Measurements from ENCODE around the gene LDLRAD3.
A peak's percentile ranks its signal among the peaks of the same experiment; 100 is the strongest.
"Not testable (repeated sequence)": the region's sequence is repeated elsewhere in the genome, so short reads cannot be mapped to it uniquely, and the experiment has no call there.

The LDLRAD3 gene

DNA sequence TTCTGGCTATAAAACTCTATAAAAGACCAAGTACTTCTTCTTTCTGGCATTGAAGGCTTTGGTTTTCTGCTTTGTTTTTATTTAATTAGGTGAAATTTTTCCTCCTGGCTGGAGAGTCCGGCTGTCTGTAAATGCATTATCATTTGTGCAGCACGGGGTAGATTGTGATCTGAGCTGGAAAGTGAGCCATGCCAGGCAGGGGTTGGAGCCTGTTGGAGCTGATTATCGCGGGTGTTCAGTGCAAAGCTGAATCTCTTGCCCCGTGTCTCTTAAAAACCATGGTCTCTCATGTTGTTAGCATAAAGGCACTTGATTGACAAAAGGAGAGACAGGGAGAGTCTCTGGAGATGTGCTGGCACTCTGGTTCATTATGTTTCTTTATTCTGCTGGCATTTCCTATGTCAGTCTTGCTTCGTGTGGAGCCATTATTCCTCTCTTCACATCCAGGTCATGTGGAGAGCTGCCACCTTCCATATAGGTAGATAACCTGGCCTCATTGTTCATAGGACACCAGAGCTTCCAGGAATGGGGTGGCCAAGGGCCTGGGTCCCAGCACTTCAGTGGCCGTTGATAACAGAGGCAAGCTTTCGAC, 75.2 kb downstream of the LDLRAD3 start:
- no peak for DNase-seq (ENCODE audit: low read depth in 2 of 2)

DNA sequence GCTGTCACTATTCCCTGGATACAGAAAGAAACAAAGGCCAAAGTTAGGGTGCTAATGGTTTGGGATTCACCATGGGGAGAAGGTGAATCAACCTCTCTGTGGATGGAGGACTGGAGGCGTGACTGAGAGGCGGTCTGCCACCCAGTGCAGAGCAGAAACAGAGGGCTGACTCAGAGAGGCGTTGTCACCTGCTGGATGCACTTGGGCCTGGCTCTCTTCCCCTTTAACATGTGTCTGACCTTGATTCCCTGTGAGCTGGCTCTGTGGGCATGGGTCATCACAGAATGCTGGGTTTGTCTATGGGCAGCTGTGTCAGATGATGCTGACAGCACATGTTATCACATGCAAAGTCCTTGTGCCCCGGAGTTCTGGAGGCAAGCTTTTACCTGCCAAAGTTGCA, 75.9 kb downstream of the LDLRAD3 start:
- no peak for DNase-seq (ENCODE audit: low read depth in 2 of 2)

DNA sequence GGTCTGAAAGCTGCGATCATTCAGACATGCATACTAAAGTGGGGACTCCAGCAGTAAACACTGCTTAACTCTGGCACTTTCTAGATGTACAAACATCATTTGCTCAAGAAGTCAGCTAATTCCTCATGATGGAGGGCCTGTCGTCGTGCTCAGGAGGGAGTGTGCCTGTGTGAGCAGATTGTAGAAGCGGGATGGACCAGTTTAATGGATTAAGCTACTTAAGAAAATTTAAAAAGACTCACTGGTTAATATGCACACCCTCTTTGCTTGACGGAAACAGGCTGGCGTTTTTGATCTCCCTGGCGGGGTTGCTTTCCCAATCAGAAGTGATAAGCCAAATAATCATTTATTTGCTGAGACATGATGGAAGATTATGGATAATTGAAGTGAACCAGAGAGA, 79.0 kb downstream of the LDLRAD3 start:
- no peak for DNase-seq (ENCODE audit: low read depth in 2 of 2)

DNA sequence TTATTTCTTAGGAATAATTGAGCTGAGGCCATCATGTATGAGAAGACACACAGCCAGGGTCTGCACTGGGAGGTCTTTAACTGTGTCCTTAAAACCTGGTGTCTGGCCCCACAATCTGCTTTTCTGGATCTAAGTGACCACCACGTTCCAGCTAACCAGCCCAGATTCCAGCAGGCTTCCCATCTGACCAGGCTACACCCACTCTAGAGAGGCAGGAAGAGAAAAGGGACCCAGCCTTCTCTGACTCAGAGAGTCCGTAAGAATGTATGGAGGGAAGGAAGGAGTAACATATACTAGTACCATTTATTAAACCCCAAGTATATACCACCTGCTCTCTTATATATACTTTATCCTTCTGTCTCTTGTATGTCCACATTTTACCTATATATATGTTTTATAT, 80.1 kb downstream of the LDLRAD3 start:
- DNase-seq (ENCODE audit: low read depth in 2 of 2) = no peak

DNA sequence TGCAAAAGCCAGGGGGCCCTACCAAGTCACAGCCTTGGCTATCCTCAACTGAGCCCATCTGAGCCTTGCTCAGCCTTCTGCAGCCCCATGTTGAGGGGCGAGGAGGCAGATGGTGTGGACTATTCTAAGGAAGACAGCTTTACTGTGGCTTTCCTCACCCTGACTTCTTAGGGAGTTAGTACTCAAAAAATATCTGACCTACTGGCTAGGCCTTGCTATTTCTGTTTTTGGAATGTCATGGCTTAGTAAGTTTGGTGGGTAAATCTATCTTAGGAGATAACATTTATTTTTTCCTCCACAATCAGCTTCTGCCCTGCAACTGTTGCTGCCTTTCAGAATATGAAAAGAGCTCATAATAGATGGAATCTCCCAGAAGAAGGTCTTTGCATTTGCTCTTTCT, 80.9 kb downstream of the LDLRAD3 start:
- DNase-seq (ENCODE audit: low read depth in 2 of 2) = no peak

DNA sequence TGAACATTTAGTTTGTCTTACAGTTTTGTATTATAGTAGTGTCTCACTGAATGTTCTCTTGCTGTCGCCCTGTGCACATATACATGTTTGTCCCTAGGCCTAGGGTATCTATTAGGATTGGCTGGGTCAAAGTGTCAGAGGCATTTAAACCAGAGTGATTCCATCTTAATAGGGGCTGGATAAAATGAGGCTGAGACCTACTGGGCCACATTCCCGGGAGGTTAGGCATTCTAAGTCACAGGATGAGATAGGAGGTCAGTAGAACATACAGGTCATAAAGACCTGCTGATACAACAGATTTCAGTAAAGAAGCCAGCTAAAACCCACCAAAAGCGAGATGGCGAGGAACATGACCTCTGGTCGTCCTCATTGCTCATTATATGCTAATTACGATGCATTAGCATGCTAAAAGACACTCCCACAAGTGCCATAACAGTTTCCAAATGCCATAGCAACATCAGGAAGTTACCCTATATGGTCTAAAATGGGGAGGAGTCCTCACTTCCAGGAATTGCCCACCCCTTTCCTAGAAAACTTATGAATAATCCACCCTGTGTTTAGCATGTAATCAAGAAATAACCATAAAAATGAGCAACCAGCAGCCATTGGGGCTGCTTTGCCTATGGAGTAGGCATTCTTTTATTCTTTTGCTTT, 82.6 kb downstream of the LDLRAD3 start:
- DNase-seq (ENCODE audit: low read depth in 2 of 2) = no peak

DNA sequence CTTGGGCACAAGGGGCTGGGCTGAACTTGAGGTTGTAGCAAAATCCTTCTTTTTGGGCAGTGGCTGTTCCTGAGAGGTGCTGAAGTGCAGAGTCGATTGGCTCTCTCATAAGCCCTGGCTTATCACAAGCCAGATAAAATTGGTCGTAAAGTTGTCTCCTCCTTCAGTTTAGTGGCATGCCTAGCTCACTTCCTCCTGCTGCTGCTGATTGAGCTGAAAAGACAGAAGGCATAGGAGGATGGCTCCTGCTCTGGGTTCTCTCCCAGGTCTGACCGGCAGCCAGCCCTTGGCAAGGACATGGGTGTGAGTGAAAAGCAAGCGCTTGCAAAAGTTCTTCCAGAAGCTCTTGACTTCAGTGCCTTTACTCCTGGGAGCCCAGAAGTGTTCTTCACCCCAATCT, 83.9 kb downstream of the LDLRAD3 start:
- DNase-seq (ENCODE audit: low read depth in 2 of 2) = no peak

DNA sequence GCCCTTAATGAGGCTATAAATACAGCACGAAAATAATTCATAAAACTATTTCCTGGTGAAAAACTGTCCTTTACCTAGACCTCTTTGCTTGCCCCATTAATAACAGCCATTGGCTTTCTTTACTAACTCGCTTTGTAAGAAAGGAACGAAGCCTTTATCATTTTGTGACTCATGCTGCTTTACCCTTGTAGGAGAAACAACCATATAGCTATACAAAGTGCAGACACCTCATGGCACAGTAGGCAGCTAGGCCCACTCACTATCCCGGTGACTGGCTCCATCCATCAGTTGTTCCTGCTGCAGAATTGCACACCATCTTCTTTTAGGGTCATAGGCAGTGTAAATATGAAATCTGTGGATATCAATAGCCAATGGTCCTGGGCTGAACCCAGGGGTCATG, 85.8 kb downstream of the LDLRAD3 start:
- DNase-seq (ENCODE audit: low read depth in 2 of 2) = no peak

DNA sequence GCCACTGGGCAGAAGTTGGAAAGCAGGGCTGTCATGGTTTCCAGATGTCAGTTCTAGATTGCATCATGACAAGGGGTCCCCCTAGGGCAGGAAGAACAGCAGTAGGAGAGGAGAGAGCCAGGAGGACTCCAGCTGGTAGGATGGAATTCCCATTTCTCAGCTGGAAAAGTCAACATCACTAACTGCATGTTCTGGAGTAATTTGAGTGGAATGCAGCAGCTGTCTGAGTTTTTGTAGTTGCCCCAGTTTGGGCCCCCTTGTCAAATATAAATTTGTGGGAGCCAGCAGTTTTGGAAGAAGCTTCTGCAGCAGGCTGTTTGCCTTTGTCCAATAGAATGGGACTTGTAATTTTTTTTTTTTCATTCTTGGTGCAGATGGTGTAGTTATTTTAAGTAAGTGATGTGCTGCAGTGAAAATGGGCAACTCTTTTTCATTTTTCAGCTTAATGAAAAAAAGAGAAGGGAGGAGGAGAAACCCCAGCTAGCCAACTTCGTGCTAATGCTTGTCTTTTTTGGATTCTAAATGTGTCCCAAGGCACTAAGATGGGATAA, 86.9 kb downstream of the LDLRAD3 start:
- DNase-seq (ENCODE audit: low read depth in 2 of 2) = peak; percentile 51 to 57

DNA sequence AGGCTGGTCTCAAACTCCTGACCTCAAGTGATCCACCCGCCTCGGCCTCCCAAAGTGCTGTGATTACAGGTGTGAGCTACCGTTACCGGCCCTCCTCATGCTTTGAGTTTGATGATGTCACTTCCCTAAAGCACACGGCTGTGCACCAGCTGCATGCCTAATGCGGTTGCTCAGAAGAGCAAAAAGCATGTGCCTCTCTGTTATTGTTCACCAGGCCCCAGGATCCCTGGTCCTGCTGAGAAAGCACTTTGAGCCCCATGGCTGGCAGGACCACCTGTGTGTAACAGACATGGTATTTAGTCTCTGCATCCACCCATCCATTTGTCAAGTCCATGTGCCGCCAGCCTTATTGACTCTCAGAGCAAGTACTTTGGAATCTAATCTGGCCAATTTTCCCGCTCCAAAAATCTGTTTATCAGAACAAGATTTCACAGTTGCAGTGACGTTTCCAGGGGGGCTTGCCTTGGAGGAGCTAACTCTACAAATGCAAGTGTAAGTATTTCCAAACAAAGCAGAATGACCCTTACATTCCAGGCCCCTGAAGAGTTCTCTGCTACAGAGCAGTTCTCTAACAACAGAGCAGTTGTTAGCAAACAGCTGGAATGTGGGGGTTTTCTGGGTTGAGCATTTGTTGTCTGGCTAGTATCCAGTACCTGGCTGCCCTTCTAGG, 89.4 kb downstream of the LDLRAD3 start:
- no peak for DNase-seq (ENCODE audit: low read depth in 2 of 2)

DNA sequence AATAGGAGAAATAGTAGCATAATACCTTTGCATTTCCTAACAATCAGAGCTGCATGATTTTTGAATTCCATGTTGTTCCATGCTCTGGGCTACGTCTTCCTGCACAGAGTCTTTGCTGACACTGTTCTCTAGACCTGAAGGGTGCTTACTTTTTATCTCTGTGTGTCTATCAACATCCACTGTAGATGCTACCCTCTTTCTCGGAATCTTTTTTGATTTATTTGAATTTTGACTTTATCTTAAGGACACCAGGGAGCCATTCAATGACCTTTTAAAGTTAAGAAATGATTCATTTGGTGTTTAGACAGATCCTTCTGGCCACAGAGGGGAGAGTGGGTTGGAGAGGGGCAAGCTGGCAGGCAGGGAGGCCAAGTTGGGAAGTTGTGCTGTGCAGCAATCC, 90.1 kb downstream of the LDLRAD3 start:
- DNase-seq (ENCODE audit: low read depth in 2 of 2) = no peak

DNA sequence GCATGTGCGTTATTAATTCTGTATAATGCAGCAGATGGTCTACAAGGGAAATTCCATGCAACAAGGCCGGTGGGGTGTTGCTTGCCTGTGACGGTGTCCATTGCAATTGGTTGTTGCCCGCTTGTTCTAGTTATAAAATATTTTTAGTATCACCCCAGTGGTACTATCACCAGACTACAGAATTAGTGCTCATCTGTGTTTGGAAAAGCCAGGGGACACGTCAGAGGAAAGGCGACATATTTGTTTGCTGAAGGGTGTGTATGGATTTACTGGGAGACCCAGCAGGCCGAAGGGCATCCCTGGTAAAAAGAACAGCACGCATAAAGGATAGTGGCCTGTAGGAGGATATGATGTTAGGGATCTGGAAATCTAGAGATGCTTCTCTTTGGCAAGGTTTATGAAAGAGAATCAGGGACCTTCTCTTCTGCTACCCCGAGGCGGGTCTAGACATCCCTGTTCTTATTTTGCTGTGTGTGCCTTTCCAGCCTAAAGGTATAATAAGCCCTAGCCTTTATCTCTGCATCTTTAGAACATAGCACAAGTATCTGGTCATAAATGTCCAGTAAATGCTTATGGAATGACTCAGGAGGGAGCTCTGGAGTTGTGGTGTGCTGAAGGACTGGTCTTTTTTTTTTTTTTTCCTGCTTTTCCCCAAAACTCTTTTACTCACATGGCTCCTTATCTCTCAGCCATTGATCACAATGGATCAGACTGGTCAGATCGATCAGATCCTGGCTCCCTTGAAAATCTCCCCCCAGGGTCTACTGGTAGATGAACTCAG, 90.9 kb downstream of the LDLRAD3 start:
- DNase-seq (ENCODE audit: low read depth in 2 of 2) = peak; percentile 64

DNA sequence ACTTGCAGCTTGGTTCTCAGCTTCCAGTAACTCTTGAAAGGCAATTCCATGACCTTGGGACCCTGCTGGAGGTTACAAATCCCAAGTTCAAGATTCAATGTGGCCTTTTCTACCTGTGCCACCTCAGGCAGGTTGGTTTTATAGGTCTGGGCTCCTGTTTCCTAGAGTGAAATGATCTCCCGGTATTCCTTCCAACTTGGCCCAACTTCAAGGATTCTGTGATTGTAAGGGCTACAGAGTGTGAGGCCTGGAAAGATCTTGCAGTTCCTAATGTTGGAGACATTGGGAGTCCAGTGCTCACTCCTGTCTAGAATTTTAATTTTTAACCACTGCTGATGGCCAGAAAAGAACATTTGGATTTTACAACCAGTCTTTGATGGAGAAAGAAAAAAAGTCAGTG, 91.6 kb downstream of the LDLRAD3 start:
- DNase-seq (ENCODE audit: low read depth in 2 of 2) = no peak

DNA sequence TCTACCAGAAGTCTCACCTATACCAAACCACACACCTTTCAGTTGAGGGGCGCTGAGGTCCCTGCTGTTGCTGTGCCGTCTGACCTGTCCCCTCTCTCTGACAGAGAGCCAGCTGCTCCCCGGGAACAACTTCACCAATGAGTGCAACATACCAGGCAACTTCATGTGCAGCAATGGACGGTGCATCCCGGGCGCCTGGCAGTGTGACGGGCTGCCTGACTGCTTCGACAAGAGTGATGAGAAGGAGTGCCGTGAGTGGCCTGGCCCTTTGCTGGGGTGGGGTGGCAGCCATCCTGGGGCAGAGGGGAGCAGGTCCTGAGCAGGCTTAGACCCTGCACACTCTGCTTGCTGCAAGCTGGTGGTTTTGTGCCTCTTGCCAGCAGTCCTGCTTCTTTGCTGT, 92.1 kb downstream of the LDLRAD3 start:
- DNase-seq (ENCODE audit: low read depth in 2 of 2) = no peak

DNA sequence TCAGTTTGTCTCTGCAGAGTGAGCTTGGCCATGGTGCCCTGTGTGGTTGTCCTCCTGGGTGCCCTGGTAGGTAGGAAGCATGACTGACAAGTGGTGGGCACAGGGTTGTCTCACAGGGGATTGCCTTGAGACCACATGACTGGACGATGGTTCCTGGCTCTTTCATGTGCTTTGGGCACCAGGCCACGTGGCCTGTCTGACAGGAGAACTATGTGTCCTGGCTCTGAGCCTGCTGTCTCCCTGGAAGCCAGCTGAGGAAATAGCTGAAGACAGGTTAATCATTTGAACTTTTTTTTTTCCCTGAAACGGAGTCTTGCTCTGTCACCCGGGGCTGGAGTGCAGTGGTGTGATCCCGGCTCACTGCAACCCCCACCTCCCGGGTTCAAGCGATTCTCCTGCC, 93.2 kb downstream of the LDLRAD3 start:
- DNase-seq (ENCODE audit: low read depth in 2 of 2) = no peak

DNA sequence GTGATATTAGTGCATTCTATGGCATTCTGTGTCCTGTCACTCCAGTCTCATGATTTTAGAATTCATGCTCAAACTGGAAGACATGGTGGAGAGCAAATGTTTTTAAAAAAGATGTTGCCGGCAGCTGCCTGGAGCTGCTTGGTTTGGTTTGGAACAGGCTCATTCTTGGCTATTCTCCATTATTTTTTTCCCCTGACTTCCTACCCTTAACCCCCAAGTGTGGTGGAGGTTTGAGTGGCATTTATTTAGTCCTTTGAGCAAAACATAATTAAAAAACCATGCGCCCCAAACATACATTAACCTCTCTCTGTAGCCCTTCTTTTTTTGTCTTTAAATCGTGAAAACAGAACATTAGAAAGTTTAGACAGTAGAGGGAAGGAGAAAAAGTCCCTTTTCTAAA, 94.7 kb downstream of the LDLRAD3 start:
- no peak for DNase-seq (ENCODE audit: low read depth in 2 of 2)

DNA sequence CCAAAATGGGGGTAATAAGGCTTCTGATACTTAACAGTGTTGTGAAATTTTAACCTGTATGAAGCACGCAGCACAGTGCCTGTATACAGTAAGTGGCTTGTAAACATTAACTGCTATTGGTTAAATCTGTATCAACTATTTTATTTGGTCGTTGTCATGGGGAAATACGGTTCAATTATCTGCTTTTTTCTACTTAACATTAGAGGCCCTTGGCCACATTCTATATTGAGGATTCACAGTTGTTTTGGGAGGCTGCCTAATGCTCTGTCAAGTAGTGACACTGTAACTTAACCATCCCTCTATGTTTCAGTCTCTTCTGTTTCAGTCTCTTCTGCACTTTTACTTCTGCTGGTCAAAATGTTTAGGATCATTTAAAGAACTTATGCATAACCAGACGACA, 95.6 kb downstream of the LDLRAD3 start:
- DNase-seq (ENCODE audit: low read depth in 2 of 2) = no peak

DNA sequence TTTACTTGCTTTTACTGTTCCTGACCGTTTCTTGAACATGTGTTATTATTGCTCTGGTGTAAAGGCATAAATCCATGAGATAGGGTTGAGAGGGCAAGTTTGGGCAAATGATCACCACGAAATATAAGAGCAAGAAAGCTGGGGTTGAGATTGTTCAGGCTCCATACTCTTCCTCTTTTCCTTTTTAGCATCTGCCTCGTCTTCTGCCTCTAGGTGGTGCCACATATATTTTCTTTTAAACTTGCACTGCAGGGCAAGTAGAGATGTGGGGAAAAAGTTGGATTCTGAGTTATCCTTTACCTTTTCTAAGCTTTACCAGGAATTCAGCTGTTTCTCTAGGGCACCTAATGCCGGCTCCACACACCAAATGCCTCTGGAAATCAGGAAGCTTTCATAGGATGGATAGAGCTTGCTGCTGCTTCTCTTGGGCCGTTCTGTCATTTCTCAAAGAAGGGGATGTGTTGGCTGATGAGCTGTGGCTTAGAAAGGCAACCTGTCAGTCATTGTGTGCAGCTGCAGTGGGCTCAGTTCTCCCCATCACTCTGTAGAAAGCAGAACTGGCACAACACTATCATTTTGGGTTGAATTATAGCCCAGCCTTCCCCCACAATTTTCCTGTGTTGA, 98.2 kb downstream of the LDLRAD3 start:
- no peak for DNase-seq (ENCODE audit: low read depth in 2 of 2)

DNA sequence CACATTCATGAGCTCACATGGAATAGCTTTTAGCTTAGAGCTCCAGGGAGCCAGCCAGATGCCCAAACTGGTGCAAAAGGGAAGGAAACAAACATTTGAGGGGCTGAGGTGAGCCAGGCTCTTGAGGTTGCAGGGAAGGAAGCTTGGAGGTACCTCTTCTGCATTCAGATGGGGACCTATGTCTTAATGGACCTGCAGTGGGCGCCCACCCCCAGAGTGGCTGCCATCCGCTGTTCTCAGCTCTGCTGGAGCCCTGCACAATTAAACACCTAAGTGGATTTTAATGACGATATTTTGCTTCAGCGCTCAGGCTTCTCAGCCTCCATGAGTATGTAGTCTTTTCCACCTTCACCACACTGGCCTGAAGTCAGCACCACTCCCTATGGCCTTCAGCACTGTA, 100.8 kb downstream of the LDLRAD3 start:
- no peak for DNase-seq (ENCODE audit: low read depth in 2 of 2)

DNA sequence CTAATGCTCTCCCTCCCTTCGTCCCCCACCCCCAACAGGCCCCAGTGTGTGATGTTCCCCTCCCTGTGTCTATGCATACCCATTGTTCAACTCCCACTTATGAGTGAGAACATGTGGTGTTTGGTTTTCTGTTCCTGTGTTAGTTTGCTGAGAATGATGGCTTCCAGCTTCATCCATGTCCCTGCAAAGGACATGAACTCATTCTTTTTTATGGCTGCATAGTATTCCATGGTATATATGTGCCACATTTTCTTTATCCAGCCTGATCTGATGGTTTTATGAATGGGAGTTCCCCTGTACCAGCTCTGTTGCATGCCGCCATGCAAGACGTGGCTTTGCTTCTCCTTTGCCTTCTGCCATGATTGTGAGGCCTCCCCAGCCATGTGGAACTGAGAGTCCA, 102.1 kb downstream of the LDLRAD3 start:
- DNase-seq (ENCODE audit: low read depth in 2 of 2) = not testable (repeated sequence)

DNA sequence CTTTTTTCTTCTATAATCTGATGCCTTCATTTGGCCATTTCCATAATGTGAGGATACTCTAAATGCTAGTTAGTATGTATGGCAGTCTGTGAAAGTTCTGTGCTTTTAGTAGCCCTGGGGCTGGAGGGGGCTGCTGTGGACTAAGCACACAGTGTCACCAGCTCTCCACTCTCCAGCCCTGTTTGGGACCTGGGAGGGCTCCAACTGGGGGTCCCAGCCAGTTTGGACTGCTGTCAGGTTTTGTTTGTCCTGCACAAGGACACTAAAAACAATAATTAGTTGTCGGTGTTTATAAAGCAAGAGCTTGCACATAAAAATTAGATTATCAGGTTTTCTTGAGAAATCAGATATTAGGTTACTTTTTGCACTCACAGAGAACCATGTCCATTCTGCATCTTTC, 103.1 kb downstream of the LDLRAD3 start:
- DNase-seq (ENCODE audit: low read depth in 2 of 2) = no peak

DNA sequence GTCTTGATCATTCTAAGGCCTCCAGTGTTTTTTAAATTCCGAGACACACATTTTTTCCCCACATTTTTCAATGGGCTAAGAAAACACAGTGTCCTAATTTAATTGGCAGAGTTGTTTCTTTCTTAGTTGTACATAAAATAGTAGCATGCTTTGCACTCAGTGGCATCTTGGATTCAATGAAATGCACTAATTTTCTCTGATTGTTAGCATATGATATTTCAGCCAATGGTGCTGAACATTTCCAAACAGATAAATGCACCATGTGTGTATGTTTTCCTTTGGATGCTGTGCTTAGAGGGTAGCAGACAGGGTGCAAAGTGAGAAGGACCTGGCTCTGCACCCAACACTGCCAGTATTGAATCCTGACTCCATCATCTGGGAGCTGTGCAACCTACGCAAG, 103.5 kb downstream of the LDLRAD3 start:
- no peak for DNase-seq (ENCODE audit: low read depth in 2 of 2)
